Measurements from ENCODE around the gene S100A14.

Gene S100A14

GRCh38 chr1:153608089-153608682, 7.9 kb downstream of the S100A14 start:
- no peak overlapping the region for H3K27ac ChIP-seq (replicated peaks)
- no peak overlapping the region for H3K4me3 ChIP-seq (replicated peaks; ENCODE audit: insufficient read depth, low read length)
- TF ChIP-seq, protein P1, sequence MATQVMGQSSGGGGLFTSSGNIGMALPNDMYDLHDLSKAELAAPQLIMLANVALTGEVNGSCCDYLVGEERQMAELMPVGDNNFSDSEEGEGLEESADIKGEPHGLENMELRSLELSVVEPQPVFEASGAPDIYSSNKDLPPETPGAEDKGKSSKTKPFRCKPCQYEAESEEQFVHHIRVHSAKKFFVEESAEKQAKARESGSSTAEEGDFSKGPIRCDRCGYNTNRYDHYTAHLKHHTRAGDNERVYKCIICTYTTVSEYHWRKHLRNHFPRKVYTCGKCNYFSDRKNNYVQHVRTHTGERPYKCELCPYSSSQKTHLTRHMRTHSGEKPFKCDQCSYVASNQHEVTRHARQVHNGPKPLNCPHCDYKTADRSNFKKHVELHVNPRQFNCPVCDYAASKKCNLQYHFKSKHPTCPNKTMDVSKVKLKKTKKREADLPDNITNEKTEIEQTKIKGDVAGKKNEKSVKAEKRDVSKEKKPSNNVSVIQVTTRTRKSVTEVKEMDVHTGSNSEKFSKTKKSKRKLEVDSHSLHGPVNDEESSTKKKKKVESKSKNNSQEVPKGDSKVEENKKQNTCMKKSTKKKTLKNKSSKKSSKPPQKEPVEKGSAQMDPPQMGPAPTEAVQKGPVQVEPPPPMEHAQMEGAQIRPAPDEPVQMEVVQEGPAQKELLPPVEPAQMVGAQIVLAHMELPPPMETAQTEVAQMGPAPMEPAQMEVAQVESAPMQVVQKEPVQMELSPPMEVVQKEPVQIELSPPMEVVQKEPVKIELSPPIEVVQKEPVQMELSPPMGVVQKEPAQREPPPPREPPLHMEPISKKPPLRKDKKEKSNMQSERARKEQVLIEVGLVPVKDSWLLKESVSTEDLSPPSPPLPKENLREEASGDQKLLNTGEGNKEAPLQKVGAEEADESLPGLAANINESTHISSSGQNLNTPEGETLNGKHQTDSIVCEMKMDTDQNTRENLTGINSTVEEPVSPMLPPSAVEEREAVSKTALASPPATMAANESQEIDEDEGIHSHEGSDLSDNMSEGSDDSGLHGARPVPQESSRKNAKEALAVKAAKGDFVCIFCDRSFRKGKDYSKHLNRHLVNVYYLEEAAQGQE (IDR thresholded peaks at IDR 0.05; ENCODE audit: insufficient replicate concordance, low read depth), result no peak
- no peak for TF ChIP-seq GABPA (IDR thresholded peaks at IDR 0.05; ENCODE audit: low read depth)
- TF ChIP-seq POLR2AphosphoS5 (IDR thresholded peaks at IDR 0.05; ENCODE audit: low read depth), result no peak

DNA sequence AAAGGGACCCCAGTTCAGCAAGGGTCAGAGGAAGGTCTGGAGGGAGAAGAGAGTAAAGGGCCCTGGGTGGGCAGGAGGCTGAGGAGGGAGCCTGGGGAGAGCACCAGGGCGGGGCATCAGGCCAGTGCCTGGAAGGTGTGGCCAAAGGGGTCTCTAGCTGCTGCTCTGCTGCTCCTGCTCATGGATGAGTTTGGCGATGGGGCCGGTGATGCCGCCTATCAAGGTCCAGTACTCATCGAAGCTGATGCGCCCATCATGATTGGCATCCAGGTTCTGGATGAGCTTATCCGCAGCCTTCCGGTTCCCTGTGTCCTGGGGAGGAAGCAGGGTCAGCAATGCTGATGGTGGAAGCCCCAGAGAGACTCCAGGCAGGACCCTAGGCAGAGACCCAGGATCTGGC, 8.7 kb downstream of the S100A14 start:
- no peaks in the 10 kb centered on the region for H3K27me3 ChIP-seq (ENCODE audit: insufficient read depth, poor library complexity, severe bottlenecking)
- H3K4me3 ChIP-seq (replicated peaks; ENCODE audit: insufficient read depth, low read length), result no peak overlapping the region
- TF ChIP-seq POLR2AphosphoS5 (IDR thresholded peaks at IDR 0.05; ENCODE audit: low read depth) (no peak), SPI1 (IDR thresholded peaks at IDR 0.05; ENCODE audit: borderline replicate concordance, low read depth) (no peak), CTCF (IDR thresholded peaks at IDR 0.05; ENCODE audit: insufficient read depth, low read length) (no peak)
- DNase-seq (ENCODE audit: low read depth in 1 of 2, low spot score in 1 of 2), result no peak
- H3K27ac ChIP-seq (replicated peaks), result no peak overlapping the region

More at GRCh38 chr1:153608089-153608682, 7.9 kb downstream of the S100A14 start:
- no peaks in the 10 kb centered on the region for H3K27me3 ChIP-seq (ENCODE audit: insufficient read depth, poor library complexity, severe bottlenecking)
- DNase-seq (ENCODE audit: low read depth in 1 of 2, low spot score in 1 of 2), result no peak

DNA sequence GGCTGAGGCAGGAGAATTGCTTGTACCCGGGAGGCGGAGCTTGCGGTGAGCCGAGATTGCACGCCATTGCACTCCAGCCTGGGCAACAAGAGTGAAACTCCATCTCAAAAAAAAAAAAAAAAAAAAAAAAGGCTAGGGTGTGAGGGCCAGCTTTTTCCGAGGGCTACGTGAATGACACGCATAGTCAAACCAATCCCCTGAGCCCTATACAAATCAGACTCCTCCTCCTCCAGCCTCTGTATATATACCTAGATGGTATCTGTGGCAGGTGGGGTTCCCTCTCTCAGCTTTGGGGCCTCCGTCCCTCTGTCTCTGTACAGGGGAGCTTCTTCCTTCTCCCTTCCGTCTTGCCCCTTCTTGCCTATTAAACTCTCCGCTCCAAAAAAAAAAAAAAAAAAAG, 9.9 kb downstream of the S100A14 start:
- H3K4me3 ChIP-seq (replicated peaks; ENCODE audit: insufficient read depth, low read length), result no peak overlapping the region
- TF ChIP-seq CTCF (IDR thresholded peaks at IDR 0.05; ENCODE audit: insufficient read depth, low read length) (no peak), POLR2AphosphoS5 (IDR thresholded peaks at IDR 0.05; ENCODE audit: low read depth) (no peak), GABPA (IDR thresholded peaks at IDR 0.05; ENCODE audit: low read depth) (no peak), SPI1 (IDR thresholded peaks at IDR 0.05; ENCODE audit: borderline replicate concordance, low read depth) (no peak)
- TF ChIP-seq, protein P1 (IDR thresholded peaks at IDR 0.05; ENCODE audit: insufficient replicate concordance, low read depth), result no peak

GRCh38 chr1:153602749-153603148, 13.4 kb downstream of the S100A14 start:
- Histone ChIP-seq H3K27ac (replicated peaks) (no peak overlapping the region), H3K4me3 (replicated peaks; ENCODE audit: insufficient read depth, low read length) (no peak overlapping the region), H3K27me3 (ENCODE audit: insufficient read depth, poor library complexity, severe bottlenecking) (no peaks in the 10 kb centered on the region)
- TF ChIP-seq GABPA (IDR thresholded peaks at IDR 0.05; ENCODE audit: low read depth) (no peak), SPI1 (IDR thresholded peaks at IDR 0.05; ENCODE audit: borderline replicate concordance, low read depth) (no peak), CTCF (IDR thresholded peaks at IDR 0.05; ENCODE audit: insufficient read depth, low read length) (no peak)
- DNase-seq (ENCODE audit: low read depth in 1 of 2, low spot score in 1 of 2), result no peak

More for the DNA sequence above, 9.9 kb downstream of the S100A14 start:
- H3K27me3 ChIP-seq (ENCODE audit: insufficient read depth, poor library complexity, severe bottlenecking), result no peaks in the 10 kb centered on the region
- no peak overlapping the region for H3K27ac ChIP-seq (replicated peaks)
- DNase-seq (ENCODE audit: low read depth in 1 of 2, low spot score in 1 of 2), result no peak
